NCI-H1694 treated with DMSO at 0.1 percent for 48 hours (cell line): ENCODE results near the gene ZNF513.
"Not testable (repeated sequence)": the region's sequence is repeated elsewhere in the genome, so short reads cannot be mapped to it uniquely, and the experiment has no call there.

Source experiments
- DNase-seq: peaks from one replicate; lab custom pipeline; 2025; lab: John Stamatoyannopoulos, UW

ZNF513 gene

DNA sequence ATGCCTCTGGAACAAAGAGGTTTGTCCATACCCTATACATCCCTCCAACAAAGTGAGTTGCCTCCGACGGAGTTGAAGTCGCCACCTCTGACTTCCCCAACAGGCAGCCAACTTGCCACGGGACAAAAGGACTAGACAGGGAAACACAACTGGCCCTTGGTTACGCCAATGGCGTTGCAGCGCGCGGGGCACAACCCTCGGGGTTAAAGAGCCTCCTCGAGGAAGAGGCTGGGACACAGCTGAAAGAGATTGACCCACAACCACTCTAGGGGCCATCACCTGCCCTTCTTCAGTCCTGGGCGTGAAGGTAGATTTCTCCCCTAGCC is 24.5 kb downstream of the ZNF513 start:
- DNase-seq: no peak

GRCh38 chr2:27354597-27354927 is 26.0 kb downstream of the ZNF513 start:
- no peak for DNase-seq

DNA sequence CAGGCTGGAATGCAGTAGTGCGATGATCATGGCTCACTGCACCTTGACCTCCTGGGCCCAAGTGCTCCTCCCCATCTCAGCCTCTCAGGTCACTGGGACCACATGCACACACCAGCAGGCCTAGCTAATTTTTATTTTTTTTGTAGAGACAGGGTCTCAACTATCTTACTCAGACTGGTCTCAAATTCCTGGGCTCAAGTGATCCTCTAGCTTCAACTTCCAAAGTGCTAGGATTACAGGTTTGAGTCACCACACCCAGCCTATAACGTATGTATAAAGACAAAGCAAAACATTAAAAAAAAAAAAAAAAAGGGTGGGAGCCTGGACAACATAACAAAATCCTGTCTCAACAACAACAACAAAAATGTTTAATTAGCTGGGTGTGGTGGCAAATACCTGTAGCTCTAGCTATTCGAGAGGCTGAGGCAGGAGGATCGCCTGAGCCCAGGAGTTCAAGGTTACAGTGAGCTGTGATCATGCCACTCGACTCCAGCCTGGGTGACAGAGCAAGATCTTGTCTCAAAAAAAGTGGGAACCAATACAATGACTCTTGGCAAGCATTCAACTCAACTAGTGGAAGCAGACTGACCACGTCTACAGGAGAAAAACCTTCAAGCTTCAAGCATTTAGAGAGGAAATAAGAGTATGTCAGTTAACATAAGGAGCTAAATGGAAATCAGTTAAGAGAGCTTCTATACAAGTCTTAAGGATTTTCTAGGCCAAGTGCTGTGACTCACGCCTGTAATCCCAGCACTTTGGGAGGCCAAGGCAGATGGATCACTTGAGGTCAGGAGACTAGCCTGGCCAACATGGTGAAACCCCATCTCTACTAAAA is 26.6 kb downstream of the ZNF513 start:
- no peak for DNase-seq

DNA sequence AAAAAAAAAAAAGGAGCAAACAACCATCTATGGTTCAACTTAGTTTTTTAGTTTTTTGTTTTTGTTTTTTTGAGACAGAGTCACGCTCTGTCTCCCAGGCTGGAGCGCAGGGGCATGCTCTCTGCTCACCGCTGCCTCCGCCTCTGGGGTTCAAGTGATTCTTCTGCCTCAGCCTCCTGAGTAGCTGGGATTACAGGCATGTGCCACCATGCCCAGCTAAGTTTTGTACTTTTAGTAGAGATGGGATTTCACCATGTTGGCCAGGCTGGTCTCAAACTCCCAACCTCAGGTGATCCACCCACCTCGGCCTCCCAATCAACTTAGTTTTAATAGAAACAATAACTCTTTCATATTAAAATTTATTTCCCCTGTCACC is 27.2 kb downstream of the ZNF513 start:
- DNase-seq: not testable (repeated sequence)

- no peak for DNase-seq
Observed at GRCh38 chr2:27351802-27352598, 28.5 kb downstream of the ZNF513 start.

GRCh38 chr2:27350106-27350693 is 30.3 kb downstream of the ZNF513 start:
- no peak for DNase-seq

- no peak for DNase-seq
Observed at GRCh38 chr2:27347641-27348040, 32.9 kb downstream of the ZNF513 start.

DNA sequence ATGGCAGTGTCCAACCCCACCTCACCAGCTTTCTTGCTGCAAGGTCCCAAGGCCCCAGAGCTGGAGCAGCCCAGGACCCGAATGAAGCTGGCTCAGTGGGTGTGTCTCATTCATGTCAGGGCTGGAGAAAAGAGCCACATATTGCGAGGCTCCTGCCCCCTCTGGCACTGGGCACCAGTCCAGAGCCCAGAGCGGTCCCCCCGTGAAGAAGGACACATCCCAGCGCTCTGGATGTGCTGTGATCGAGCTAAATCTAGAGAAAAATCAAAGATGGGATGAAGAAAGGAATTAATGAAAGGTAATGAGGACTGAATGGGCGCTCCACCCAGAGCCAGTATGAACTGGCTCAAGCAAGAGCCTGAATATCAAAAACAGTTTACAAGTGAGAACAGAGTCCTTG is 44.4 kb downstream of the ZNF513 start:
- no peak for DNase-seq

- DNase-seq: no peak
Observed at GRCh38 chr2:27335311-27335710, 45.2 kb downstream of the ZNF513 start.
